Mononuclear cell (primary cell): ENCODE data around the gene IL10RB. TPM values are rescaled to one million over a fixed set of nuclear protein-coding genes. Genes with fewer than 3 reads are reported as not detected.
"Not testable (repeated sequence)": the region's sequence is repeated elsewhere in the genome, so short reads cannot be mapped to it uniquely, and the experiment has no call there.

Experiments used
- H3K27me3 ChIP-seq: 2 replicates; pipeline ENCODE4 v1.6.0; 2011; ENCODE audit warnings: low read length, control low read depth; ENCODE audit not compliant: insufficient read depth
- H3K4me1 ChIP-seq: 2 replicates; pipeline ENCODE4 v1.5.1; 2011; ENCODE audit warnings: mild to moderate bottlenecking, low read length, control low read depth; ENCODE audit not compliant: insufficient read depth
- H3K4me3 ChIP-seq: 2 replicates; pipeline ENCODE4 v1.5.1; 2011; ENCODE audit warnings: mild to moderate bottlenecking, low read length, moderate library complexity
- H3K9me3 ChIP-seq: 2 replicates; pipeline ENCODE4 v1.5.1; 2011; ENCODE audit warnings: low read depth, mild to moderate bottlenecking, control low read depth, low read length
- total RNA-seq: library from RNA; depleted of rRNA; stranded (reverse); fragments of >200 nt; gene quantifications from one replicate; pipeline ENCODE4 v1.2.3, GENCODE V29; 2012

IL10RB gene
- total RNA-seq, 1 donor = 18.7 TPM

GRCh38 chr21:33236766-33237165 is 29.4 kb upstream of the IL10RB start:
- Histone ChIP-seq H3K9me3 (no peaks in the 10 kb centered on the region), H3K27me3 (no peaks in the 10 kb centered on the region), H3K4me1 (peaks cover 76% of the 10 kb centered on the region), H3K4me3 (no peak overlapping the region)

- Histone ChIP-seq H3K4me3 (no peak overlapping the region), H3K9me3 (no peaks in the 10 kb centered on the region), H3K27me3 (no peaks in the 10 kb centered on the region), H3K4me1 (peaks cover 68% of the 10 kb centered on the region)
Observed at GRCh38 chr21:33237486-33237885, 28.7 kb upstream of the IL10RB start.

DNA sequence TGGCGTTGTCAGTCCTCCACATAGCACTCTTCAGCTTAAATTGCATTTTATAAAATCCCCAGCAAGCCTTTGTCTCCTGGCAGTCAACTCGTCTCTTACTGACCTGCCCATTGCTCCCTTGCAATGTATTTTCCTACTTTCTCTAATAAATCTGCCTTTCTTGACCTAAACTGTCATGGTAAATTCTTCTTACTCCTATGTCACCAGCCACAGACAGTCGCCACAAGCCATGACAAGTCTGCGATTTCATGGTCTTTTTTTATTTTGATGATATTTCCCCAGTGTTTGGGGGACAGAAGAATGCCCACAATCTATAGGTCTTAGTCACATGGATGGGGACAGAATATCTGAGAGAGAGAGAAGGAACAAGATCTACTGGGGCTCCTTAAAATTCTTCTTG is 28.0 kb upstream of the IL10RB start:
- Histone ChIP-seq H3K27me3 (no peaks in the 10 kb centered on the region), H3K4me1 (peaks cover 65% of the 10 kb centered on the region), H3K4me3 (no peak overlapping the region), H3K9me3 (no peaks in the 10 kb centered on the region)

DNA sequence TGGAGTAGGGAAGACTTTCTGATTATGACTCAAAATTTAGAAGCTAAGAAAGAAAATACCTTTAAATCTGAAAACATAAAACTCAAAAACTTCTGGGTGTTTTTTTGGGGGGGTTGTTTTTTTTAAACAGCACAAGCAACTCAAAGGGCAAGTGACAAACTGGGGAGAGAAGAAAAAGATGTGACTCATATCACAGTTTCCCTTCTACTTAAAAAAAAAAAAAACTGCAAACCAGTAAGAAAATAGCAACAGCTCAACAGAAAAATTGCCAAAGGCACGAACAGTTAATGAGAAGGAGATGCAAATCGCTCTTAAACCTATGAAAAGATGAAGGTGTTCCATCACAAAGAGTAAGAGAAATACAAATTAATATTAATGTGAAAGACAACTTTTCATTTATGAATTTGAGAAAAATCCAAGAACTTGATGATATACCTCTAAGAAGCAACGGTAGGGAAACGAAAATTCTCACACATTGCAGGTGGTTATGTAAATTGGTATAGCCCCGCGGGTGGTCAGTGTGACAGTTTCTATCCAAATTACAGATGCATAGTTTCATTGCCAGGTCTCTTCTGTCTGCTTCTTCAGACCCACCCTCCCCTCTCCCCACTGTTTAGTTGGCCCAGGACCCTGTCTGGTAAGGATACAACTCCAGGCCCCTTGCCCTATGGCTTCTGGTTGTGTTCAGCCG is 27.5 kb upstream of the IL10RB start:
- Histone ChIP-seq H3K9me3 (no peaks in the 10 kb centered on the region), H3K4me3 (no peak overlapping the region), H3K27me3 (no peaks in the 10 kb centered on the region), H3K4me1 (peaks cover 66% of the 10 kb centered on the region)

GRCh38 chr21:33239559-33240127 is 26.5 kb upstream of the IL10RB start:
- H3K27me3 ChIP-seq, H3K4me3 ChIP-seq, H3K9me3 ChIP-seq: not testable (repeated sequence)
- peaks cover 71% of the 10 kb centered on the region for H3K4me1 ChIP-seq

- Histone ChIP-seq H3K4me3 (no peak overlapping the region), H3K9me3 (no peaks in the 10 kb centered on the region), H3K4me1 (peaks cover 68% of the 10 kb centered on the region), H3K27me3 (no peaks in the 10 kb centered on the region)
Observed at GRCh38 chr21:33240404-33240803, 25.8 kb upstream of the IL10RB start.

DNA sequence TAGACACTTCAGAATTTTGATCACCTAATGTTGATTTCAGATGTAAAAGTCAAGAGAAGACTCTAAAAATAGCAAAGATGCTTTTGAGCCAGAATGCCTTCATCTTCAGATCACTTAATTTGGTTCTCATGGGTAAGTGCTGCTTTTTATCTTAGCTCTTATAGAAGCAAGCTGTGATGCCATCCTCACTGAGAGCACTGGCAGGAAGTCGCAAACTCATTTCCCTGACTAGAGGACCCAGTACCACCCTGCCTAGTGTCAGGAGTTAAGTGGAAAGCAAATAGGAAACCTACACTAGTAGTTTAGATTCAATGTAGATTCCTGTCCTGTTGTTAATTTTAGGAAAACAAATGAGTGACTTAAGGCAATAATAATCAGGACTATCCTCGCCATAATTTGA is 24.3 kb upstream of the IL10RB start:
- no peak overlapping the region for H3K4me3 ChIP-seq

GRCh38 chr21:33242846-33243245 is 23.3 kb upstream of the IL10RB start:
- not testable (repeated sequence) for H3K27me3 ChIP-seq, H3K9me3 ChIP-seq, H3K4me3 ChIP-seq
- peaks cover 66% of the 10 kb centered on the region for H3K4me1 ChIP-seq

More for the DNA sequence above, 24.3 kb upstream of the IL10RB start:
- Histone ChIP-seq H3K9me3 (no peaks in the 10 kb centered on the region), H3K4me1 (peaks cover 68% of the 10 kb centered on the region), H3K27me3 (no peaks in the 10 kb centered on the region)

DNA sequence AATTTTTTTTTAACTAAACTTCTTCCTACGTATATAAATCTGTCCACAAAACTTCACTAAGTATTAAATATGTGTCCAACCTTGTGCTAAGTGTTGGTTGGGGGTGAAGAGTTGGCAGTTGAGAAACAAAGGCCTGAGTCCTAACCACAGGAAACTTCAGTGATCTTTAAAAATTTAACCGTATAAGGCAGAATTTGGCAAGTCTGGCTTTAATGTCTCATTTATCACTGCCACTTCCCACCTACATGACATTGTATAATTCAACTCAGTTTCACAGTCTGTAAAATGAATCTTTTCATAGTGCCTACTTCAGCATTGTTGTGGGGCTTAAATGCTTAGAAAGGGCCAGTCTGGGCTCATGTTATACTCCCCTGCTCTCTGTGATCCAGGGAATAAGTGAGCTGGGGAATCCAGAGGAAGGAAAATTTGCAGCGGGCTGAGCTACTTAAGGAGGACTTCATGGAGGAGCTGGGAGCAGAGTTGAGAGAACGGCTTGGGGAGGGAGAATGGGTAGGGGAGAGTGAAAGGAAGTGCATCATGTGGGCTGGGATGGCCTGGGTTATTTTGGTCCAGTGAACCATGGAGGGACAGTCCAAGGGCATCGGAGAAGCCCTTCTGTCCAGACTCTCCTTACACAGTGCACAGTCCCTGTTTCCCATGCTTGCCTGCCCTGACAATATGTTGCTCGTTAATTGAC is 21.9 kb upstream of the IL10RB start:
- Histone ChIP-seq H3K4me1 (peaks cover 59% of the 10 kb centered on the region), H3K27me3 (no peaks in the 10 kb centered on the region), H3K9me3 (no peaks in the 10 kb centered on the region), H3K4me3 (no peak overlapping the region)

GRCh38 chr21:33244779-33245105 is 21.4 kb upstream of the IL10RB start:
- Histone ChIP-seq H3K4me1 (peaks cover 61% of the 10 kb centered on the region), H3K9me3 (no peaks in the 10 kb centered on the region), H3K4me3 (no peak overlapping the region), H3K27me3 (no peaks in the 10 kb centered on the region)

DNA sequence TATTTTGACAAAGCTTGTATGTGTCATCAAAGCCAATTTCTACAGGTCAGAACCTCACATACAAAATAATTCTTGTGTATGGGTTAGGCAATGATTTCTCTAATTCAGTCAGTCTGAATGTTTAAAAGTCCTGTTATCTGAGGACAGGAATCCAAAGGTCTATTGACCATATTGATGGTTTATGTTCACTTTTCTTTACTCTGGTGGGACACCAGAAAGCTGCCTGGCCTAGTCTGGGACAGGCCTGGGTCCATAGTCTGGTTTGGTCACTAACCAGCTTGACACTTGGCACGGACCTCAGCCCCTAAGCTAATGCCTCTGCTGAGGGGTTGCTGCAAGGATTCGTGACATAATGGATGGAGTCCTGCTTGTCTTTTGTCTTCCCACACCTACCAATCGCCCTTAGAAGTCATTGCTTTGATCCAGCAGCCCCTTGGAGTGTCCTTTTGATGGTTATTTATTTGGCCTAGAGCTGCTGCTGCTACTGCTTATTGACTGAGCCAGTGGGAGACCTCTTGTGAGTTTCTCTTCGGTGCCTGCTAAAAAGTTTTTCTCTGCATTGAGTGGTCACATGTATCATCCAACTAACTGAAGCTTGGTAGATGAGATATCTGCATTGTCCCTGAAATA is 20.8 kb upstream of the IL10RB start:
- H3K4me3 ChIP-seq = no peak overlapping the region
- peaks cover 59% of the 10 kb centered on the region for H3K4me1 ChIP-seq
- H3K9me3 ChIP-seq = no peaks in the 10 kb centered on the region
- H3K27me3 ChIP-seq = no peaks in the 10 kb centered on the region

GRCh38 chr21:33246506-33246905 is 19.7 kb upstream of the IL10RB start:
- no peaks in the 10 kb centered on the region for H3K27me3 ChIP-seq
- H3K4me3 ChIP-seq = no peak overlapping the region
- H3K9me3 ChIP-seq = no peaks in the 10 kb centered on the region
- H3K4me1 ChIP-seq = peaks cover 56% of the 10 kb centered on the region

GRCh38 chr21:33246963-33247362 is 19.2 kb upstream of the IL10RB start:
- Histone ChIP-seq H3K9me3 (no peaks in the 10 kb centered on the region), H3K4me3 (no peak overlapping the region), H3K27me3 (no peaks in the 10 kb centered on the region), H3K4me1 (peaks cover 56% of the 10 kb centered on the region)

DNA sequence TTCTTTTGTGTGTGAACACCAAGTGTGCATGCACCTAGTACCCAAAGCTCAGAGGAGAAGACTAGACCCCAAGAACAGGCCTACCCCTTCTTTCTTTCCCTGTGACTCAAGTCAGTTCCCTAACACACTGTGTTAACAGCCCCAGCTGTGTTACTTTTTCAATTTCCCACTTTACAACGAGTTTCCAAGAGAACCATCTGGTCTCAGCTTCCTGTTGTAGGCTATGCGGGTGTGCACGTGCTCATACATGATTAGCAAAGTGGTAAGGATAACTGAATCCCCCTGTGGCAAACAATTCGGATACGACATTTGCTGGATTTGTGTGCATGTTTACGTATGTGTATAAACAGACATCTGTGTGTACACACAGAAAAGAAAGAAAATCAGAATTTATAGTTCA is 18.6 kb upstream of the IL10RB start:
- no peaks in the 10 kb centered on the region for H3K9me3 ChIP-seq
- H3K4me1 ChIP-seq = peaks cover 56% of the 10 kb centered on the region
- H3K4me3 ChIP-seq = no peak overlapping the region
- H3K27me3 ChIP-seq = no peaks in the 10 kb centered on the region

DNA sequence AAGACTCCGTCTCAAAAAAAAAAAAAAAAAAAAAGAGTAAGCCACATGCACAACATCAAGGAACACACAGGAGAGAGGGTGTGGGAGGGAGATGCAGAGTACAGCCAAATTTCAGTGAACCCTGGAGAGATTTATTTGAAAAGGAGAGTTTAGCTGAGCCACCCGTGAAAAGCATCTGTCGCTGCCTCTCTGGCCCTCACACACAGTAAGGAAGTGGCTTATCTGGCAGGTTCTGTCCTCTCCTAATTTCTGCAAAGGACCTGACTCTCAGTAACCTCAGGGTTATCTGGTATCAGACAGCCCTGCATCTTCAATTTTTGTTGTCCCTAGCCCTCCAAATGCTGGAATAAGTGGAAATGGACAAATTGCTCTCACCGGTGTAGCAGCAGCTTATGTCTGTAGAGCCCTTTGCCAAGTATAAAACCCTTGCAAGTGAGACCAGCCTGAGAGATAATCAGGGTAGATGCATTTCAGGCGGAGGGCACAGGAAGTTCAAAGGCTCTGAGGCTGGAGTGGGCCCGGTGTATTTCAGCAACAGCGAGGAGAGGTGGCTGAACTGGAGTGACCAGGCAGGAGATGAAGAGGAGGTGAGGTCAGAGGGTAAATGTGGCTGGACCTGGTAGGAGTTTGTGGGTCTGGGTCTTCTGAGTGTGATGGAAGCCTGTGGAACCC is 16.7 kb upstream of the IL10RB start:
- Histone ChIP-seq H3K9me3 (no peaks in the 10 kb centered on the region), H3K4me1 (peaks cover 39% of the 10 kb centered on the region), H3K27me3 (no peaks in the 10 kb centered on the region), H3K4me3 (no peak overlapping the region)
